H1 (cell line): ENCODE measurements around the gene GAB2. TPM values are rescaled to one million over a fixed set of nuclear protein-coding genes. Genes with fewer than 3 reads are reported as not detected.
"Not testable (repeated sequence)": the region's sequence is repeated elsewhere in the genome, so short reads cannot be mapped to it uniquely, and the experiment has no call there.

ENCODE experiments used
- CTCF ChIA-PET: fragments of 300-600 bp; sonication (Branson Sonifier 250); formaldehyde crosslinking; loops from one replicate; lab custom pipeline; 2021; ENCODE audit not compliant: partially characterized antibody; lab: Charles Lee
- POLR2A ChIA-PET: fragments of 300-600 bp; sonication (Branson Sonifier 250); formaldehyde crosslinking; loops from one replicate; lab custom pipeline; 2021; ENCODE audit warnings: inconsistent platforms; ENCODE audit not compliant: partially characterized antibody; lab: Charles Lee
- DNase-seq, 2 experiments: peaks; one replicate each; pipeline versions ENCODE4 v3.0.0 to v3.0.0-alpha.2; 2010 to 2022; ENCODE audit warnings: low spot score in 2 of 2, low read depth in 1 of 2, mixed read lengths in 1 of 2
- FAIRE-seq: peaks from 2 replicates; lab custom pipeline; 2011; peaks lifted over from hg19 to GRCh38; lab: Jason Lieb, UNC
- H2AFZ ChIP-seq: 2 replicates; pipeline ENCODE4 v1.8.1; 2012; ENCODE audit warnings: low read length, inconsistent platforms
- H2AK5ac ChIP-seq: 2 replicates; pipeline ENCODE4 v1.6.1; 2013; ENCODE audit warnings: low read depth, low read length
- H2BK120ac ChIP-seq: replicated peaks from 2 replicates; pipeline ENCODE3; 2013; ENCODE audit warnings: low read depth, low read length, inconsistent platforms
- H2BK12ac ChIP-seq: 2 replicates; pipeline ENCODE4 v1.6.1; 2013; ENCODE audit warnings: low read depth, low read length
- H2BK15ac ChIP-seq: 2 replicates; pipeline ENCODE4 v1.6.1; 2013; ENCODE audit warnings: low read length
- H2BK20ac ChIP-seq: 2 replicates; pipeline ENCODE4 v1.6.1; 2013; ENCODE audit warnings: low read length
- H2BK5ac ChIP-seq: 2 replicates; pipeline ENCODE4 v1.6.1; 2013; ENCODE audit warnings: low read depth, low read length
- H3K14ac ChIP-seq: 2 replicates; pipeline ENCODE4 v1.6.1; 2013; ENCODE audit warnings: inconsistent platforms; ENCODE audit not compliant: insufficient read length
- H3K18ac ChIP-seq: 2 replicates; pipeline ENCODE4 v1.6.1; 2013; ENCODE audit warnings: low read length; ENCODE audit errors: extremely low read depth
- H3K23ac ChIP-seq: 2 replicates; pipeline ENCODE4 v1.6.1; 2013; ENCODE audit warnings: inconsistent platforms; ENCODE audit not compliant: insufficient read length
- H3K23me2 ChIP-seq: 2 replicates; pipeline ENCODE4 v1.6.1; 2013; ENCODE audit warnings: low read depth, low read length
- H3K27ac ChIP-seq: 2 replicates; pipeline ENCODE4 v1.6.1; 2011; ENCODE audit warnings: low read depth, low read length, inconsistent platforms
- H3K27me3 ChIP-seq, 4 experiments: replicated peaks in 1 of 4; 1 replicate in 1 of 4; 2 replicates in 3 of 4; pipeline versions ENCODE4 v1.6.1 to v1.8.1; 2011 to 2013; ENCODE audit warnings: low read length in 3 of 4, mild to moderate bottlenecking in 3 of 4, inconsistent platforms in 2 of 4, mixed read lengths in 2 of 4, moderate library complexity in 1 of 4; ENCODE audit not compliant: control insufficient read depth in 3 of 4, insufficient read depth in 3 of 4; ENCODE audit errors: extremely low read depth in 1 of 4
- H3K36me3 ChIP-seq, 4 experiments: 2 replicates each; pipeline versions ENCODE4 v1.6.1 to v1.8.1; 2011 to 2013; ENCODE audit warnings: mild to moderate bottlenecking in 4 of 4, low read length in 3 of 4, moderate library complexity in 2 of 4, control low read depth in 1 of 4, inconsistent platforms in 1 of 4; ENCODE audit not compliant: insufficient read depth in 4 of 4, control insufficient read depth in 2 of 4
- H3K4ac ChIP-seq: replicated peaks from 2 replicates; pipeline ENCODE3; 2013; ENCODE audit warnings: low read length, low read depth, mixed read lengths, inconsistent platforms; ENCODE audit not compliant: insufficient read length
- H3K4me1 ChIP-seq, 4 experiments: replicated peaks in 1 of 4; 1 replicate in 1 of 4; 2 replicates in 3 of 4; pipeline versions ENCODE4 v1.6.1 to v1.8.1; 2011 to 2013; ENCODE audit warnings: low read length in 3 of 4, inconsistent platforms in 2 of 4, mixed read lengths in 1 of 4; ENCODE audit not compliant: insufficient read depth in 4 of 4, control insufficient read depth in 3 of 4
- H3K4me2 ChIP-seq, 2 experiments: 2 replicates each; pipeline versions ENCODE4 v1.6.1 to v1.8.1; 2011 to 2013; ENCODE audit warnings: low read depth in 2 of 2, low read length in 2 of 2, control low read depth in 1 of 2, inconsistent platforms in 1 of 2, mild to moderate bottlenecking in 1 of 2; ENCODE audit not compliant: insufficient read depth in 1 of 2
- H3K4me3 ChIP-seq, 4 experiments: fragments of 200-600, 300-600 bp in 1 of 4; sonication (generic), shearing (Covaris generic), sonication (Bioruptor Twin) in 1 of 4; 2 replicates each; pipeline versions ENCODE4 v1.5.1 to v1.8.1; 2011 to 2016; ENCODE audit warnings: low read length in 4 of 4, low read depth in 3 of 4, control low read depth in 2 of 4, inconsistent platforms in 2 of 4, mild to moderate bottlenecking in 2 of 4, mixed read lengths in 1 of 4, moderate library complexity in 1 of 4; ENCODE audit not compliant: insufficient read depth in 2 of 4; ENCODE audit errors: extremely low read depth in 1 of 4
- H3K56ac ChIP-seq: replicated peaks from 2 replicates; pipeline ENCODE3; 2013; ENCODE audit warnings: low read depth, mild to moderate bottlenecking, mixed read lengths, low read length, inconsistent platforms; ENCODE audit not compliant: insufficient read length
- H3K79me1 ChIP-seq: 2 replicates; pipeline ENCODE4 v1.6.1; 2013; ENCODE audit warnings: low read depth, low read length, control low read depth
- H3K79me2 ChIP-seq, 2 experiments: 2 replicates each; pipeline versions ENCODE4 v1.6.1 to v1.8.1; 2012 to 2013; ENCODE audit warnings: low read length in 2 of 2, mild to moderate bottlenecking in 2 of 2, inconsistent platforms in 1 of 2; ENCODE audit not compliant: insufficient read depth in 2 of 2, control insufficient read depth in 1 of 2
- H3K9ac ChIP-seq, 4 experiments: replicated peaks in 1 of 4; 1 replicate in 1 of 4; 2 replicates in 3 of 4; pipeline versions ENCODE4 v1.6.1 to v1.8.1; 2011 to 2013; ENCODE audit warnings: low read depth in 3 of 4, low read length in 3 of 4, control low read depth in 2 of 4, mild to moderate bottlenecking in 2 of 4, moderate library complexity in 2 of 4, inconsistent platforms in 1 of 4; ENCODE audit errors: extremely low read depth in 1 of 4
- H3K9me3 ChIP-seq, 2 experiments: 2 replicates each; pipeline versions ENCODE4 v1.6.1 to v1.8.1; 2012 to 2013; ENCODE audit warnings: mild to moderate bottlenecking in 2 of 2, moderate library complexity in 2 of 2, control low read depth in 1 of 2, inconsistent platforms in 1 of 2, low read depth in 1 of 2, low read length in 1 of 2, mixed read lengths in 1 of 2; ENCODE audit not compliant: insufficient read depth in 2 of 2
- H4K20me1 ChIP-seq, 2 experiments: replicated peaks in 1 of 2; 2 replicates each; pipeline versions ENCODE3 to v1.8.1; 2011 to 2013; ENCODE audit warnings: inconsistent platforms in 2 of 2, low read length in 2 of 2, mild to moderate bottlenecking in 1 of 2; ENCODE audit not compliant: insufficient read depth in 2 of 2, control insufficient read depth in 1 of 2
- H4K5ac ChIP-seq: 2 replicates; pipeline ENCODE4 v1.6.1; 2013; ENCODE audit warnings: low read length, low read depth, mixed read lengths, inconsistent platforms; ENCODE audit not compliant: insufficient read length
- H4K8ac ChIP-seq: 2 replicates; pipeline ENCODE4 v1.8.0; 2013; ENCODE audit warnings: mild to moderate bottlenecking, moderate library complexity, low read length, inconsistent platforms; ENCODE audit not compliant: insufficient read depth; ENCODE audit errors: extremely low read depth
- H4K91ac ChIP-seq: replicated peaks from 2 replicates; pipeline ENCODE3; 2013; ENCODE audit warnings: low read length, mixed read lengths, inconsistent platforms; ENCODE audit not compliant: insufficient read length
- CHD2 ChIP-seq: IDR thresholded peaks from 2 replicates; pipeline ENCODE4 v1.6.1; 2012; ENCODE audit warnings: low read length, improper control_type of control experiment
- EZH2 ChIP-seq: fragments of 200-600 bp; sonication (generic); IDR thresholded peaks from 2 replicates; pipeline ENCODE4 v1.7.1; 2012; ENCODE audit warnings: low read depth, mild to moderate bottlenecking, moderate library complexity, low read length, inconsistent platforms; ENCODE audit not compliant: severe bottlenecking
- HDAC6 ChIP-seq: IDR thresholded peaks from one replicate; pipeline ENCODE4 v1.7.1; 2012; ENCODE audit warnings: low read depth, mild to moderate bottlenecking, inconsistent platforms, low read length, moderate library complexity
- JUND ChIP-seq: IDR thresholded peaks from 2 replicates; pipeline ENCODE4 v1.6.1; 2011; ENCODE audit warnings: mild to moderate bottlenecking, improper control_type of control experiment, low read length
- KDM1A ChIP-seq: fragments of 200-600, 300-600 bp; sonication (generic); IDR thresholded peaks from 2 replicates; pipeline ENCODE4 v1.7.1; 2016; ENCODE audit warnings: mild to moderate bottlenecking, low read length, borderline replicate concordance
- POLR2AphosphoS5 ChIP-seq: IDR thresholded peaks from 2 replicates; pipeline ENCODE4 v1.6.1; 2011; ENCODE audit warnings: low read depth, low read length
- RAD21 ChIP-seq, 2 experiments: IDR thresholded peaks in 1 of 2; conservative IDR thresholded peaks in 1 of 2; 2 replicates each; pipeline ENCODE4 v1.6.1; 2011; ENCODE audit warnings: low read depth in 2 of 2, low read length in 2 of 2, improper control_type of control experiment in 1 of 2, inconsistent platforms in 1 of 2, mild to moderate bottlenecking in 1 of 2, moderate library complexity in 1 of 2
- SP1 ChIP-seq: IDR thresholded peaks from 2 replicates; pipeline ENCODE4 v1.6.1; 2011; ENCODE audit warnings: low read depth, low read length
- WGBS, 2 experiments: shearing (Covaris generic) in 1 of 2; methylation state at CpG; one replicate each; pipeline versions ENCODE4 v1.1.6 to v1.1.7; 2013 to 2015; ENCODE audit warnings: low lambda C conversion rate in 2 of 2, mixed read lengths in 2 of 2, inconsistent platforms in 1 of 2, low coverage in 1 of 2, missing lambda C conversion rate in 1 of 2; ENCODE audit not compliant: insufficient replicate concordance in 2 of 2, insufficient coverage in 1 of 2, insufficient read length in 1 of 2; ENCODE audit errors: extremely low coverage in 1 of 2, missing lambda C conversion rate in 1 of 2; 5-methylcytosine and 5-hydroxymethylcytosine counted together
- polyA plus RNA-seq, 7 experiments: library from polyadenylated mRNA; depleted of rRNA in 3 of 7; stranded (reverse) in 5 of 7; unstranded in 2 of 7; fragments of >200 nt in 5 of 7; fragments of 200-250 nt in 2 of 7; gene quantifications; 1 replicate in 5 of 7; 2 replicates in 1 of 7; 4 replicates in 1 of 7; pipeline versions ENCODE4 v1.2.1 to v1.2.3, GENCODE V29; 2011 to 2013; ENCODE audit warnings: missing spikeins in 2 of 7, mixed read lengths in 2 of 7
- total RNA-seq: library from RNA; stranded (reverse); fragmentation: NEBNext Ultra II Directional; extraction: Animal tissue kit (Norgen Biotek cat#: 25700); gene quantifications from 2 replicates; pipeline ENCODE4 v1.2.1, GENCODE V29; 2021

GAB2 gene
- total and polyA plus RNA-seq, 2 of the 8 experiments (the other 6 are each of a cell fraction or from before 2014, with no cell fraction given), result 6.3 to 14.0 TPM

DNA sequence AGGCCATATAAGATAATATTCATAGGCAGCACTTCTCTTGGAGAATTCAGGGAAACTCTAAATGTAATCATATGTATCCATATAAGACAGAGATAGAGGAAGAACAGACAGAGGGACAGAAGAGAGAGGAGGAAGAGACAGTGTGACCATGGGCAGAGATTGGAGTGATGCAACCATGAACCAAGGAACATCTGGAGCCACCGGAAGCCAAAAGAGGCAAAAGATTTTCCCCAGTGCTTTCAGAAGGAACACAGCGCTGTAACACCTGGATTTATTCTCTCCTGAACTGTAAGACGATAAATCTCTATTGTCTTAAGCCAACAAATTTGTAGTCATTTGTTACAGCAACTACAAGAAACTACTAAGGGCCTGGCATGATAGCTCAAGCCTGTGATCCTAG is 57.7 kb downstream of the GAB2 start (continued):
- no peak for TF ChIP-seq SP1
- TF ChIP-seq EZH2, result no peak
- TF ChIP-seq RAD21 (IDR thresholded peaks at IDR 0.05 in 1 of 2, conservative IDR thresholded peaks at IDR 0.05 in 1 of 2; ENCODE audit: low read depth in 2 of 2, low read length in 2 of 2), result no peak
- no peak for TF ChIP-seq JUND
- TF ChIP-seq POLR2AphosphoS5, result no peak
- no peak for TF ChIP-seq CHD2
- no peak for TF ChIP-seq KDM1A
- no peak for TF ChIP-seq HDAC6

GRCh38 chr11:78357924-78358323 is 59.7 kb downstream of the GAB2 start:
- H2BK12ac ChIP-seq, H4K91ac ChIP-seq, H4K8ac ChIP-seq, DNase-seq, H3K4me1 ChIP-seq, H2BK15ac ChIP-seq, H3K79me2 ChIP-seq, H2BK5ac ChIP-seq, H3K14ac ChIP-seq, H2BK20ac ChIP-seq, H2AK5ac ChIP-seq, FAIRE-seq, H4K5ac ChIP-seq, H3K36me3 ChIP-seq, H3K23me2 ChIP-seq, CTCF ChIA-PET, H4K20me1 ChIP-seq, H3K9me3 ChIP-seq, H3K27ac ChIP-seq, H3K56ac ChIP-seq, H3K23ac ChIP-seq, H3K4ac ChIP-seq, H3K4me3 ChIP-seq, H3K79me1 ChIP-seq, H3K4me2 ChIP-seq, H2BK120ac ChIP-seq, H3K18ac ChIP-seq, H3K27me3 ChIP-seq, H3K9ac ChIP-seq, POLR2A ChIA-PET, H2AFZ ChIP-seq: not testable (repeated sequence)
- WGBS, 2 experiments, result 100% methylated on average over 2 of the region's 3 CpGs; no CpG with 5 or more reads in 1 of the 2 experiments
